Neural progenitor cell (in vitro differentiated cells): ENCODE results near the gene SOS2. TPM values are rescaled to one million over a fixed set of nuclear protein-coding genes. Genes with fewer than 3 reads are reported as not detected.

Source experiments
- DNase-seq: peaks from one replicate; pipeline ENCODE4 v3.0.0-alpha.2; 2016; ENCODE audit warnings: low spot score
- H2AFZ ChIP-seq: fragments of 200-600 bp; sonication (generic); replicated peaks from 2 replicates; pipeline ENCODE4 v1.6.1; 2016; ENCODE audit warnings: antibody characterized with exemption
- H3F3A ChIP-seq: fragments of 200-600 bp; sonication (generic); 2 replicates; pipeline ENCODE4 v1.6.1; 2016; ENCODE audit warnings: antibody characterized with exemption, low read depth
- H3K27ac ChIP-seq: fragments of 200-600 bp; sonication (generic); 2 replicates; pipeline ENCODE4 v1.5.1; 2016; ENCODE audit warnings: mild to moderate bottlenecking
- H3K27me3 ChIP-seq: fragments of 200-600 bp; sonication (generic); 2 replicates; pipeline ENCODE4 v1.6.1; 2016; ENCODE audit warnings: mild to moderate bottlenecking, moderate library complexity
- H3K36me3 ChIP-seq: fragments of 200-600 bp; sonication (generic); 2 replicates; pipeline ENCODE4 v1.5.1; 2016
- H3K4me1 ChIP-seq: fragments of 200-600 bp; sonication (generic); 2 replicates; pipeline ENCODE4 v1.6.1; 2016; ENCODE audit warnings: mixed run types
- H3K4me2 ChIP-seq: fragments of 200-600 bp; sonication (generic); 2 replicates; pipeline ENCODE4 v1.6.1; 2016
- H3K4me3 ChIP-seq: fragments of 200-600 bp; sonication (generic); 2 replicates; pipeline ENCODE4 v1.5.1; 2016
- H3K79me2 ChIP-seq: fragments of 200-600 bp; sonication (generic); 2 replicates; pipeline ENCODE4 v1.6.1; 2016; ENCODE audit warnings: low read depth
- H3K9ac ChIP-seq: fragments of 200-600 bp; sonication (generic); 2 replicates; pipeline ENCODE4 v1.6.1; 2016
- H3K9me3 ChIP-seq: fragments of 200-600 bp; sonication (generic); 2 replicates; pipeline ENCODE4 v1.5.1; 2016; ENCODE audit warnings: low read depth
- H4K20me1 ChIP-seq: fragments of 200-600 bp; sonication (generic); 2 replicates; pipeline ENCODE4 v1.6.1; 2016; ENCODE audit warnings: low read depth
- H3K27ac Mint-ChIP-seq: 3 replicates; pipeline ENCODE4 v1.8.0; 2021; ENCODE audit warnings: mixed read lengths
- H3K27me3 Mint-ChIP-seq: 2 replicates; pipeline ENCODE4 v1.8.0; 2022; ENCODE audit warnings: low read depth, mild to moderate bottlenecking, inconsistent platforms, moderate library complexity, mixed read lengths; ENCODE audit not compliant: insufficient read depth
- H3K36me3 Mint-ChIP-seq: 3 replicates; pipeline ENCODE4 v1.8.0; 2021; ENCODE audit warnings: mixed read lengths
- H3K4me1 Mint-ChIP-seq: 3 replicates; pipeline ENCODE4 v1.8.0; 2021; ENCODE audit warnings: mixed read lengths
- H3K4me3 Mint-ChIP-seq: 3 replicates; pipeline ENCODE4 v1.8.0; 2021; ENCODE audit warnings: mild to moderate bottlenecking, moderate library complexity, mixed read lengths
- H3K9me3 Mint-ChIP-seq: 3 replicates; pipeline ENCODE4 v1.8.0; 2020; ENCODE audit warnings: mixed read lengths
- CTCF ChIP-seq: fragments of 200-600 bp; sonication (generic); IDR thresholded peaks from 2 replicates; pipeline ENCODE4 v1.5.1; 2017; ENCODE audit warnings: antibody characterized with exemption, mild to moderate bottlenecking
- EZH2 ChIP-seq: fragments of 200-600 bp; sonication (generic); IDR thresholded peaks from 2 replicates; pipeline ENCODE4 v1.6.1; 2017; ENCODE audit warnings: antibody characterized with exemption, mild to moderate bottlenecking, moderate library complexity
- EZH2phosphoT487 ChIP-seq: fragments of 200-600 bp; sonication (generic); IDR thresholded peaks from 2 replicates; pipeline ENCODE4 v1.6.1; 2017; ENCODE audit warnings: antibody characterized with exemption
- total RNA-seq: library from RNA; depleted of rRNA; stranded (reverse); fragments of >200 nt; gene quantifications from 2 replicates; pipeline ENCODE4 v1.2.3, GENCODE V29; 2015; ENCODE audit warnings: low replicate concordance

Gene SOS2
- total RNA-seq, 1 donor from 2014 or later = 32.3 TPM

GRCh38 chr14:50260511-50260910 lies 29.1 kb upstream of the SOS2 start:
- Mint-ChIP-seq H3K4me3 (no peak overlapping the region), H3K4me1 (no peaks in the 10 kb centered on the region), H3K9me3 (no peaks in the 10 kb centered on the region), H3K27ac (no peak overlapping the region), H3K27me3 (no peaks in the 10 kb centered on the region), H3K36me3 (peaks cover 3% of the 10 kb centered on the region)
- Histone ChIP-seq H3K79me2 (no peaks in the 10 kb centered on the region), H3K4me1 (no peaks in the 10 kb centered on the region), H3K4me2 (no peak overlapping the region), H4K20me1 (no peaks in the 10 kb centered on the region), H3K9me3 (no peaks in the 10 kb centered on the region), H3F3A (no peaks in the 10 kb centered on the region), H3K36me3 (no peaks in the 10 kb centered on the region), H3K4me3 (no peak overlapping the region), H2AFZ (no peak overlapping the region), H3K27ac (no peak overlapping the region), H3K9ac (no peak overlapping the region), H3K27me3 (no peaks in the 10 kb centered on the region)
- DNase-seq = peak; percentile 26
- TF ChIP-seq EZH2 (no peak), CTCF (peak; percentile 48)

GRCh38 chr14:50260072-50260471 lies 28.7 kb upstream of the SOS2 start:
- no peaks in the 10 kb centered on the region for H3F3A ChIP-seq
- H3K4me1 ChIP-seq = no peaks in the 10 kb centered on the region
- no peak overlapping the region for H3K4me3 Mint-ChIP-seq
- H3K27ac ChIP-seq = no peak overlapping the region
- no peaks in the 10 kb centered on the region for H3K79me2 ChIP-seq
- no peaks in the 10 kb centered on the region for H3K36me3 ChIP-seq
- H3K4me3 ChIP-seq = no peak overlapping the region
- H3K27me3 ChIP-seq = no peaks in the 10 kb centered on the region
- H3K4me2 ChIP-seq = no peak overlapping the region
- no peak overlapping the region for H2AFZ ChIP-seq
- H4K20me1 ChIP-seq = no peaks in the 10 kb centered on the region
- peaks cover 3% of the 10 kb centered on the region for H3K36me3 Mint-ChIP-seq
- H3K9me3 Mint-ChIP-seq = no peaks in the 10 kb centered on the region
- no peak for DNase-seq
- no peak overlapping the region for H3K27ac Mint-ChIP-seq
- no peak for TF ChIP-seq EZH2phosphoT487
- TF ChIP-seq EZH2 = no peak
- TF ChIP-seq CTCF = no peak
- H3K9ac ChIP-seq = no peak overlapping the region
- no peaks in the 10 kb centered on the region for H3K27me3 Mint-ChIP-seq
- H3K4me1 Mint-ChIP-seq = no peaks in the 10 kb centered on the region
- no peaks in the 10 kb centered on the region for H3K9me3 ChIP-seq

- no peak overlapping the region for H3K4me3 ChIP-seq
- no peaks in the 10 kb centered on the region for H3K79me2 ChIP-seq
- Mint-ChIP-seq H3K4me3 (no peak overlapping the region), H3K9me3 (no peaks in the 10 kb centered on the region), H3K27me3 (no peaks in the 10 kb centered on the region), H3K4me1 (no peaks in the 10 kb centered on the region), H3K36me3 (peaks cover 3% of the 10 kb centered on the region), H3K27ac (no peak overlapping the region)
- H4K20me1 ChIP-seq = no peaks in the 10 kb centered on the region
- H3K4me2 ChIP-seq = no peak overlapping the region
- H3K9me3 ChIP-seq = no peaks in the 10 kb centered on the region
- TF ChIP-seq EZH2phosphoT487 (no peak), CTCF (no peak), EZH2 (no peak)
- H3K4me1 ChIP-seq = no peaks in the 10 kb centered on the region
- H3F3A ChIP-seq = no peaks in the 10 kb centered on the region
- no peak overlapping the region for H2AFZ ChIP-seq
- no peaks in the 10 kb centered on the region for H3K27me3 ChIP-seq
- no peak for DNase-seq
- H3K36me3 ChIP-seq = peaks cover under 1% of the 10 kb centered on the region
- no peak overlapping the region for H3K9ac ChIP-seq
- H3K27ac ChIP-seq = no peak overlapping the region
Measured at GRCh38 chr14:50257732-50258131, 26.4 kb upstream of the SOS2 start.
